Measurements from ENCODE around the gene HTT.

GRCh38 chr4:3241898-3242524, 167.5 kb downstream of the HTT start:
- TF ChIP-seq POLR2A (IDR thresholded peaks at IDR 0.05; ENCODE audit: low read length) = no peak
- TF ChIP-seq GATA1 (IDR thresholded peaks at IDR 0.05; ENCODE audit: low read depth, low read length) = no peak
